ENCODE data around the gene SEC14L5. TPM values are rescaled to one million over a fixed set of nuclear protein-coding genes. Genes with fewer than 3 reads are reported as not detected.
"Not testable (repeated sequence)": the region's sequence is repeated elsewhere in the genome, so short reads cannot be mapped to it uniquely, and the experiment has no call there.

SEC14L5 gene
- total RNA-seq, 1 donor from 2014 or later = 3.1 TPM

GRCh38 chr16:4954714-4955113, 3.4 kb upstream of the SEC14L5 start:
- no peak for DNase-seq

GRCh38 chr16:4957420-4957719, 760 bp upstream of the SEC14L5 start:
- DNase-seq = no peak

DNA sequence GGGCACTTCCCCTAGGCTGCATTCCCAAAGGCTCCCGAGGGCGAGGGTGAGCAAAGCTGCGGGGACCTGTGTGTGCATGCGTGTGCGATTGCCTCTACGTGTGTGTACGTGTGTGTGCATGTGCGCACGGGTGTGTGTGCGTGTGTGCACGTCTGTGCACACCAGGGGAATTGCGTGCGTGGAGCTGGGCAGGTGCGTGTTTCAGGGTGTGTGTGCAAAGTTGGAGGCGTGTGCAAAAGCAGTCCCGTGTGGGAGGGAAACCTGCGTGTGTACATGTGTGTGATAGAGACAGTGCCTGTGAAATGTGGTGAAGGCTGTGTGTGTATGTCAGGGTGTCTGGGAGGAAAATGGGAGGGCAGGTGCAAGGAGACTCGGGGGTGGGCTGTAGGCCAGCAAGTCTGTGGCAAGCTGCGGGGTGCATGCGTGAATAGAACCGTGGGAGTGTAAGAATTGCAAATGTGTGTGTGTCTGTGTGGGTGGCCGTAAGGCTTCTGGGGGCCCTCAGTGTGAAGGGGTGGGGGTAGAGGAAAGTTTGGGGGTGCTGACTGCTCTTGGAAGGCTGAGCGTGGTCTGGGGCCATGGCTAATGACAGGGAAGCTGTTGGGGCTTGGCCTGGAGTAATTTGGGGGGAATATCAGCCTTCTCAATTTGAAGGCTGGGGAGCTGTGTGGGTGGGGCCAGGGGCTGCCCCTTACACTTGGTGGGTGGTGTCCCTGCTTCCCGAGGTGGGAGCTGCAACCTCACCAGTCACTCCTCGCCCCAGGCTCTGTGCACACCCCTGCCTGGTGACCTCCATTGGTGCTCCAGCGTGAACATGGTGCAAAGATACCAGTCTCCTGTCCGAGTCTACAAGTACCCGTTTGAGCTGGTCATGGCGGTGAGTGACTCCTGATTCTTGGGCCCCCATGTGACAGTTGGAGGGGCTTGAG, 644 bp downstream of the SEC14L5 start:
- no peak for DNase-seq

DNA sequence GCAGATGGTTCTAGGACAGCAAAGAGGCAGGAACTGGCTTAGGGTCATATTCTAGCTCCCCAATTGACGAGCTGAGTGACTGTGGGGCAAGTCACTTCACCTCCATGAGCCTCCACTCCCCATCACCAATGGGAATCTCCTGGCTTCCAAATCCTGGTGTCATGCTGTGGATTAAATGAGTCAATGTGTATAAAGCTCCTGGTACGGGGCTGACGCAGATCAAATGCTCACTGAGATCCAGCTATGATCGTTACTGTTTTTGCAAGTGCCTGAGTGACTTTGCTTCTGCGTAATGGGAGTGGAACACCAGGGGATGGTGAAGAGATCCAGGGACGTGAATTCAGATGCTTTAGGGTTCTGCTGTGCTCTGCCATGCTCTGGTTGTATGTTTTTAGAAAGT, 2.4 kb downstream of the SEC14L5 start:
- no peak for DNase-seq

DNA sequence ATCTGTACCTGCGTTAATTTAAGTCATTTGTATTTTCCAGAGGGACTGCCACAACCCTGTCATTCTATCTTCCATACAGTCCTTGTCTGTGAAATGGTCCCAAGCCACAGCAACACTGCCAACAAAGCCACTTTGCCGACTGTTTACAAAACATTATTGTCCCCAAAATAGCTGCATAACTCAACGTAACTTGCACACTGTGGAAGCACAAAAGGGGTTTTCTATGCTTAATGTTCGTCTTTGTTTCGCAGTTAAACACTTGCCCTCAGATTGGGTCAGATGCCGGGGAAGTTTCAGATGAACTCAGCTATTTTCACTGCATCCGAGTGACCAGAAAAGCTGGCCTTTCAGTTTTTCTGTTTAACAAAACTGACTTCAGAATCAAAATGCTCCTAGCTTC, 4.6 kb downstream of the SEC14L5 start:
- no peak for DNase-seq

DNA sequence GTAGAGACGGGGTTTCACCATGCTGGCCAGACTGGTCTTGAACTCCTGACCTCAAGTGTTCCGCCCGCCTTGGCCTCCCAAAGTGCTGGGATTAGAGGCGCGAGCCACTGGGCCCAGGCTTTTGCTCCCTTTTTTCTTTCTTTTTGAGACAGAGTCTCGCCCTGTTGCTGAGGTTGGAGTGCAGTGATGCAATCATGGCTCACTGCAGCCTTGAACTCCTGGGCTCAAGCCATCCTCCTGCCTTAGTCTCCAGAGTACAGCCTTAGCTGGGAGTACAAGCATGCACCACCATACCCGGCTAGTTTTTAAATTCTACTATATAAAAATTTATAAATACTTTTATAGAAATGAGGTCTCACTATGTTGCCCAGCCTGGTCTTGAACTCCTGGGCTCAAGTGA, 5.4 kb downstream of the SEC14L5 start:
- DNase-seq = not testable (repeated sequence)

GRCh38 chr16:4966736-4967453, 8.8 kb downstream of the SEC14L5 start:
- DNase-seq = no peak

DNA sequence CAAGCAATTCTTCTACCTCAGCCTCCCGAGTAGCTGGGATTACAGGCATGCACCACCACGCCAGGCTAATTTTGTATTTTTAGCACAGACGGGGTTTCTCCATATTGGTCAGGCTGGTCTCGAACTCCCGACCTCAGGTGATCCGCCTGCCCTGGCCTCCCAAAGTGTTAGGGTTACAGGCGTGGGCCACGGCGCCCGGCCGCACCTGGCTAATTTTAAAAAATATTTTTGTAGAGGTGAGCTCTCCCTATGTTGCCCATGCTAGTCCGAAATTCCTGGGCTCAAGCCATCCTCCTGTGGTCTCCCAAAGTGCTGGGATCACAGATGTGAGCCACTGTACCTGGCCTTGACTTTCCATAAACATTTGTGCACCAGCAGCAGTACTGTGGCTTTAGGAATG, 10.1 kb downstream of the SEC14L5 start:
- not testable (repeated sequence) for DNase-seq

GRCh38 chr16:4968879-4969483, 10.9 kb downstream of the SEC14L5 start:
- DNase-seq = no peak

- DNase-seq = no peak
Observed at GRCh38 chr16:4970010-4970409, 11.9 kb downstream of the SEC14L5 start.

DNA sequence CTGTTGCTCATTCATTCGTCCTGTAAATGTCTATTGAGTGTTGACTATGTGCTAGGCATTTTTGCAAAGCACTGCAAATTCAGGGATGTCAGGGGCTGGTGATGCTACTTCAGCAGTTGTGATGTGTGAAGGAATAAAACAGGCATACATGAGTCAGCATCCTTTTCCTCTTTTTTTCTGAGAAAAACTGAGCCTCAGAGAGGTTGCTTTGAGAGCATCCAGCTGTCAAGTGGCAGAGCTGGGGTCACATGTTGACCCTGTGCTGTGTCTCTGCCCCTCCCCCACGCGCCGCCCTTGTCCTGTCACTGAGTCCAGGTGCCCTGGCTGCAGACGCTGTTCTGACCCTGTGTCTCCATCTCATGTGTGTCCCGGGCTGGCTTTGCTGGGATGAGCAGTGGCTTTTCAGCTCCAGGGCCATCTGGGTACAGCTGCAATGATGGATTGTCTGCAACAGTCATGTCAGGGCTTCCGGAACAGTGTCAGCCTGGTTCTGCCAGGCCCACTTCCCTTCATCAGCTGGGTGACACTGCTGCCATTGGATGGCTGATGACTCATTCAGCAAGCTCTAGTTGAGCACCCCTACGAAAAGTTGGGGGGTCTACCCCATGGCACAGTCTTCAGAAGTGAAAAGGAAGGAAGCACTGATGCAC, 14.9 kb downstream of the SEC14L5 start:
- DNase-seq = no peak

DNA sequence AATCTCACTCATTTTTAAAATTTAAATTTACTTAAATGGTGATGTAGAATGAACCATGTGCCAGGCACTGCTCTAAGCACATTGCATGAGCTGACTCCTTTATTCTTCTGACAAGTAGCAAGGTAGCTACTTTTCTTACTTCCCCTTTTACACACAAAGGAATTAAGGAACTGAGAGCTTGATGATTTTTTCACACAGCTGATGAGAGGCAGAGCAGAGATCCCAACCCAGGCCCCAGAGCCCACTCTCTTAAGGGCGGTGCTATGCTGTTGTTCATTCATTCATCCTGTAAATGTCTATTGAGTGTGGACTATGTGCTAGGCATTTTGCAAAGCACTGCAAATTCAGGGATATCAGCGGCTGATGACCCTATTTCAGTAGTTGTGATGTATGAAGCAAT, 17.9 kb downstream of the SEC14L5 start:
- DNase-seq = no peak

DNA sequence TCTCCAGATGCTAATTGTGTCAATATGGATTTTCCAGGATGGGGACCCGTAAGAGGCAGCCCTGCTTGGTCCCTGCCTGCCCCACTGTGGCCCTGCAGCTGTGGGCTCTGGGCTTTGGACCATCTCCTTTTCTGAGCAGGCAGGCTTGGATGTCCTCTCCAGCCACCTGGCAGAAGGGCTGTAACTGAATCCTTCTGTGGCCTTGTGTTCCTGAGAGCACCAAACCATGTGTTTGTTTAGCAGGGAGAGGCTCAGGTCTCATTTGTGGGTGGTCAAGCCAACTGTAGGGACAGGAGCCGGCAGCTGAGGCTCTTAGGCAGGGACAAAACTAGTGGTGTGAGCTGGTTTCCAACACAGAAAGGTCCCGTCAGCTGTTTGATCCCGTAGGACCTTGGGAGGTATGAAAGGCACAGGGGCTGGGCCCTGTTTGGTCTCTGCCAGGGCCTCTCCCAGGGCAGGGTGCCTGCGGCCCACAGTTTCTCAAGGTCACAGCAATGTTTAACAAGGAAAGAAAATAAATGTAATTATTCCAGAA, 18.5 kb downstream of the SEC14L5 start:
- peak; percentile 53 for DNase-seq

DNA sequence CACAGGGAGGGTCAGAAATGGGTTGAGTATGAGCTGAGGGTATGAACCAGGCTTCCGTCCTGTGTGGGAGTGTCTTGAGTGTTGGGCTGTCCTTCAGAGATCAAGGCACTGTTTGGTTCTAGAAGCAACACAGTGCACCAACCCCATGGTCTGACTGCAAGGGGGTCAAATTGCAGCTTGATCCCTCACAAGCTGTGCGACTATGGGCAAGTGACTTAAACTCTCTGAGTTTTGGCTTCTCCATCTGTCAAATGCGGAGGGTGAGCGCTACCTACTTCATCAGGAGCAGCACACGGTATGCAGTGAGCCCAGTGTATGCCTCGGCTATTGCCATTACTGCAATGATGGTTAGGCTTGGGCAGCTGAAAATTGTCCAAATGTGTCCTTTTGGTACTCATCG, 21.0 kb downstream of the SEC14L5 start:
- DNase-seq = no peak

DNA sequence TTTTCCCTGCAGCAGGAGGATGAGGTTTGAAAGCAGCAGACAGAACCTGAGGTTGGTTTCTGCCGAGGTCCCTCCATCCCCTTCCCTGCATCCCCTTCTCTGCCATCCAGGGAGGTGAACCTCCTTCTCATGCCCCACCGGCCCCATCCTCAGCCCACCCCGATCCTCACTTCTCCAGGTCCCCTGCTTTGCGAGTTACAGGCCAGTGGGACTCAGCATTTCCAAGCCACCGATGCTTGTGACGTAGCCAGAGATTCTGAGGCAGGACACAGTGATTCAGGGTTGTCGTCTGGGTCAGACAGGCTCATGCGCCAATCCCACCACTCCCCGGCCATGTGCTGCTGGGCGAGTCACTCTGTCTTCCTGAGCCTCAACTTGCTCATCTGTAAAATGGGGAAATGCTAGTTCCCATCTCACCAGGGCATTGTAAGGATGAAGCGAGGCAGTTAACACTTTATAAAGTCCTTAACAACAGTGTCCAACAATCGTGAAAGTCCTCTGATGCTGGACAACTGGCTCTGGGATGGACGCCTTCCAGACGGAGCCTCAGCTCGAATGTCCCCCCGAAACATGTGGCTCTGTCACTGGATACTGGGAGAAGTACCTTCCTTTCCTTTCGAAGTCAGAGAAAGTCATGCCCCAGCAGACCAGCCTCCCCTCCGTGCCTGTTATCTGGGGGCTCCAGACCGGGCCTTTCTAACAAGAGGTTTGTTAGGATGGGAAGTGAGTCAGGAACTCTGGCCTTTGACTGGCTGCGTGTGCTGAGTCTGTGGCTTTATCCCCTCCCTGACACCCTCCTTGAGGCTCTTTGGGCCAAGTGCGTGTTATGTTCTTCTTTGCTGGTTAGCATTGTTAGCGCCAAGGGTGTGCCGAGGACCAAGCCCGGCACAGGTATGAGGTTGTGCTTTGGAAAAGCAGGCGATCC, 21.9 kb downstream of the SEC14L5 start:
- no peak for DNase-seq

GRCh38 chr16:4980691-4981090, 22.6 kb downstream of the SEC14L5 start:
- no peak for DNase-seq

DNA sequence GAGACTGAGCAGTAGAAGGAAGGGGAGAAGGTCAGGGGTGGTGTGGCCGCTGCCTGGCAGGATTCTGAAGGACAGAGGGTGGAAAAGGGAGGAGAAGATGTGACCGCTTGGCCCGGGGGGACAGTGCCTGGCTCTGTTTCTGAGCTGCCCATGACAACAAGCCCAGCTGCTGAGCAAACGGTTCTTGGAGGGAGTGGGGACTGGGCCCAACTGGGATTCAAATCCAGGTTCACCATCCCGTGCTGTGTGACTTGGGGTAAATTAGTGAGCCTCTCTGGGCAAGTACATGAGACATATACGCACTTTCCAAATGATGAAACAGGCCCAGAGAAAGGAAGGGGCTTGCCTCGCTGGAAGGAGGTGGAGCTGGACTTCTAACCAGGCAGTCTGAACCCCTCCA, 23.3 kb downstream of the SEC14L5 start:
- no peak for DNase-seq

DNA sequence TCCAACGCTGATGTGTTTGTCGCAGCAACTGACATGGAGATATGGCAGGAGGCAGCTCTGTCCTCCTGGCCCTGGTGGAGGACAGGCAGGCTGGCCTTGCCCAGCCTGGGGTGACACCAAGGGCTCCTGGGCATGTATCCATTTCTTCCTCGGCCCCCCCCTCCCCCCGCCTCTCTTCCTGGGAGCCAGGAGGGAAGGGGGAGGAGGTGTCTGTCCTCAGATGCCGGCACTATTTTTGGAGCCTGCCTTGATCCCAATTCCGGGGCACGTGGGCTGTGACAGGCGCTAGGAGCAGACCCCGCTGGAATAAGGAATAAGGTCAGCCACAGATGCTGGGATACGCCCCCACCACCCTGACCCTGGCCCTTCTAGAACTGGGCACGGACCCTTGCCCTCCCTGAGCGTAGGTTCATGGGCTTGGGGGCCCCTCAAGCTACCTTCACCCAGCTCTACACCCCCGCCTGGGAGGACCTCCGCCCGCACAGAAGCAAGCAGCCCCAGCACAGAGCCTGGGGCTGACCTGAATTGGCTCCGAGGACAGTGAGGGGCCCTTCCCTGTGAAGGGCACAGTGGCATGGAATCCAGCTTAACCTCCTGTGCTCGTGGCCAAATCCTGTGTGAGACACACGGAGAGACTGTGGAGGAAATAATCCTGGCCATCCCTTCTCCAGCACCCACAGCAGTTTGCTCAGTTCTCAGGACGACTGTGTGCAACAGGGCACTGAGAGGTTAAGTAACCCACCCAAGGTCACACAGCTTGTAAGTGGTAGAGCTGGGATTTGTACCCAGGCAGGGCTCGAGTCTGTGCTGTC, 24.1 kb downstream of the SEC14L5 start:
- no peak for DNase-seq

DNA sequence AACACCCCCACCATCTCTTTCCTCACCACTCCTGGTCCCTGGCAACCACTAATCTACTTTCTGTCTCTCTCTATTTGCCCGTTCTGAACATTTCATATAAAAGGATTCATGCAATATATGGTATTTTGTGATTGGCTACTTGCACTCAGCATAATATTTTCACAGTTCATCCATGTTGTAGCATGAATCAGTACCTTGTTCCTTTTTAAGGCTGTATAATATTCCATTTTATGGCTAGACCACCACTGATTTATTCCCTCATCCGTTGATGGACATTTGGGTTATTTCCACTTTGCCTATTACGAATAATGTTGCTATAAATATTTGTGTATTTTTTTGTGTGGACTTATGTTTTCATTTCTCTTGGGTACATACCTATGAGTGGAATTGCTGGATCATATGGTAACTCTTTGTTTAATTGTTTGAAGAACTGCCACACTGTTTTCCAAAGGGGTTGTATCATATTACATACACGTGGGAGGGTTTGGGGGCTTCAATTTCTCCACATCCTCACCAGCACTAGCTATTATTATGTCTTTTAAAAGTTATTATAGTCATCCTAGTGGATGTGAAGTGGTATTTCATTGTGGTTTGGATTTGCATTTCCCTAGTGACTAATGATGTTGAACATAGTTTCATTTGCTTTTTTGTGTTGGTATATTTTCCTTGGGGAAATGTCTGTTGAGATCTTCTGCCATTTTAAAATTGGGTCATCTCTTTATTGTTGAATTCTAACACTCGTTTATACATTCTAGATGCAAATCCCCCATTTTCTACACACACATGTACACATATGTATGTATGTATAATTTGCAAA, 26.3 kb downstream of the SEC14L5 start:
- no peak for DNase-seq

- DNase-seq = no peak
Observed at GRCh38 chr16:4987250-4987579, 29.1 kb downstream of the SEC14L5 start.
